H1 (cell line): ENCODE data around the gene THG1L. TPM values are rescaled to one million over a fixed set of nuclear protein-coding genes. Genes with fewer than 3 reads are reported as not detected.

Source experiments
- EGR1 ChIP-seq: IDR thresholded peaks from 2 replicates; pipeline ENCODE4 v1.6.1; 2011; ENCODE audit warnings: low read depth, low read length, borderline replicate concordance
- SP1 ChIP-seq: IDR thresholded peaks from 2 replicates; pipeline ENCODE4 v1.6.1; 2011; ENCODE audit warnings: low read depth, low read length
- polyA plus RNA-seq, 7 experiments: library from polyadenylated mRNA; depleted of rRNA in 3 of 7; stranded (reverse) in 5 of 7; unstranded in 2 of 7; fragments of >200 nt in 5 of 7; fragments of 200-250 nt in 2 of 7; gene quantifications; 1 replicate in 5 of 7; 2 replicates in 1 of 7; 4 replicates in 1 of 7; pipeline versions ENCODE4 v1.2.1 to v1.2.3, GENCODE V29; 2011 to 2013; ENCODE audit warnings: missing spikeins in 2 of 7, mixed read lengths in 2 of 7
- total RNA-seq: library from RNA; stranded (reverse); fragmentation: NEBNext Ultra II Directional; extraction: Animal tissue kit (Norgen Biotek cat#: 25700); gene quantifications from 2 replicates; pipeline ENCODE4 v1.2.1, GENCODE V29; 2021

THG1L gene
- total and polyA plus RNA-seq, 2 of the 8 experiments (the other 6 are each of a cell fraction or from before 2014, with no cell fraction given): 8.1 to 12.4 TPM

- TF ChIP-seq SP1 (no peak), EGR1 (no peak)
- TF ChIP-seq, all 59 proteins: peak for 0
These were observed 9.9 kb downstream of the THG1L start (continued) for GRCh38 chr5:157741131-157741530.
